Common myeloid progenitor, CD34-positive (primary cell): ENCODE results near the gene GBP4.

Experiments
- CTCF ChIA-PET: fragments of 350-600 bp; sonication (Branson Sonifier 250); formaldehyde crosslinking; loops from one replicate; lab custom pipeline; 2021; ENCODE audit warnings: antibody characterized with exemption; lab: Charles Lee
- POLR2A ChIA-PET: fragments of 350-600 bp; sonication (Branson Sonifier 250); formaldehyde crosslinking; loops from one replicate; lab custom pipeline; 2021; ENCODE audit warnings: antibody characterized with exemption; lab: Charles Lee
- DNase-seq, 3 donors: peaks; one replicate each; pipeline versions ENCODE4 v3.0.0 to v3.0.0-alpha.2; 2013
- H3K27ac ChIP-seq, 2 experiments: 1 replicate in 1 of 2; 2 replicates in 1 of 2; pipeline ENCODE4 v1.7.0; 2013; ENCODE audit warnings: inconsistent platforms in 2 of 2, low read length in 2 of 2, mild to moderate bottlenecking in 2 of 2, low read depth in 1 of 2, moderate library complexity in 1 of 2; ENCODE audit not compliant: severe bottlenecking in 2 of 2, insufficient read depth in 1 of 2, poor library complexity in 1 of 2
- H3K27me3 ChIP-seq, 5 experiments: replicated peaks in 2 of 5; 1 replicate in 3 of 5; 2 replicates in 2 of 5; pipeline versions ENCODE4 v1.6.1 to v1.7.0; 2013; ENCODE audit warnings: low read length in 4 of 5, mild to moderate bottlenecking in 2 of 5, moderate library complexity in 2 of 5, inconsistent platforms in 1 of 5; ENCODE audit not compliant: insufficient read depth in 5 of 5, control insufficient read depth in 4 of 5
- H3K36me3 ChIP-seq, 4 experiments: 1 replicate in 2 of 4; 2 replicates in 2 of 4; pipeline versions ENCODE4 v1.6.1 to v1.7.0; 2013; ENCODE audit warnings: low read length in 3 of 4, control low read depth in 1 of 4, mild to moderate bottlenecking in 1 of 4; ENCODE audit not compliant: control insufficient read depth in 4 of 4, insufficient read depth in 4 of 4
- H3K4me1 ChIP-seq, 4 experiments: 1 replicate in 3 of 4; 2 replicates in 1 of 4; pipeline versions ENCODE4 v1.6.1 to v1.7.1; 2013; ENCODE audit warnings: low read length in 3 of 4, mild to moderate bottlenecking in 3 of 4, control low read depth in 1 of 4, inconsistent platforms in 1 of 4, moderate library complexity in 1 of 4; ENCODE audit not compliant: control insufficient read depth in 4 of 4, insufficient read depth in 4 of 4; ENCODE audit errors: control extremely low read depth in 1 of 4
- H3K4me3 ChIP-seq, 7 experiments: 1 replicate in 4 of 7; 2 replicates in 3 of 7; pipeline versions ENCODE4 v1.5.1 to v1.7.0; 2013; ENCODE audit warnings: mild to moderate bottlenecking in 7 of 7, low read length in 6 of 7, moderate library complexity in 6 of 7, inconsistent platforms in 2 of 7, low read depth in 2 of 7, control low read depth in 1 of 7; ENCODE audit not compliant: insufficient read depth in 4 of 7, control insufficient read depth in 1 of 7; ENCODE audit errors: extremely low read depth in 1 of 7
- H3K9me3 ChIP-seq, 5 experiments: 1 replicate in 4 of 5; 2 replicates in 1 of 5; pipeline versions ENCODE4 v1.6.1 to v1.7.1; 2013; ENCODE audit warnings: low read length in 4 of 5, mild to moderate bottlenecking in 2 of 5, inconsistent platforms in 1 of 5, low read depth in 1 of 5, moderate library complexity in 1 of 5; ENCODE audit not compliant: control insufficient read depth in 4 of 5, insufficient read depth in 2 of 5; ENCODE audit errors: control extremely low read depth in 1 of 5
- WGBS: methylation state at CpG from one replicate; pipeline ENCODE4 v1.1.5; 2013; ENCODE audit not compliant: insufficient coverage; 5-methylcytosine and 5-hydroxymethylcytosine counted together

The GBP4 gene

GRCh38 chr1:89211035-89211634 lies 12.4 kb upstream of the GBP4 start:
- Histone ChIP-seq H3K9me3 (peaks cover 0 to 11% (median 2%) of the 10 kb centered on the region in 5 experiments), H3K27me3 (no peaks in the 10 kb centered on the region), H3K36me3 (peaks cover 0 to 4% (median 1%) of the 10 kb centered on the region in 4 experiments), H3K27ac (no peak overlapping the region), H3K4me1 (peaks cover 0 to 6% (median 0%) of the 10 kb centered on the region in 4 experiments), H3K4me3 (no peak overlapping the region)
- ChIA-PET POLR2A (no interaction called here), CTCF (interaction anchor here (1.2 kb wide), 1 partner anchor 9 kb away, joined by 3 read pairs; no protein-coding TSS in a partner anchor)
- WGBS, result 100% methylated on average over 1 of the region's 1 CpG
- no peak for DNase-seq

- Histone ChIP-seq H3K36me3 (peaks cover 0 to 6% (median 1%) of the 10 kb centered on the region in 4 experiments), H3K9me3 (peaks cover 4 to 26% (median 16%) of the 10 kb centered on the region in 5 experiments), H3K27ac (no peak overlapping the region), H3K4me3 (no peak overlapping the region), H3K4me1 (peaks cover 0 to 14% (median 3%) of the 10 kb centered on the region in 4 experiments), H3K27me3 (no peaks in the 10 kb centered on the region)
- DNase-seq, result peak in 2 of 3 donors; percentile 42 to 64
- 100% methylated on average over 2 of the region's 3 CpGs for WGBS
- ChIA-PET CTCF (interaction anchor here (1.4 kb wide), 1 partner anchor 18 kb away, joined by 3 read pairs; no protein-coding TSS in a partner anchor), POLR2A (no interaction called here)
Observed at GRCh38 chr1:89206373-89206772, 7.6 kb upstream of the GBP4 start.

- no peak for DNase-seq
- Histone ChIP-seq H3K9me3 (peaks cover 4 to 22% (median 10%) of the 10 kb centered on the region in 5 experiments), H3K4me3 (no peak overlapping the region), H3K36me3 (peaks cover 0 to 6% (median 1%) of the 10 kb centered on the region in 4 experiments), H3K4me1 (peaks cover 20 to 35% (median 22%) of the 10 kb centered on the region in 4 experiments), H3K27ac (no peak overlapping the region), H3K27me3 (no peaks in the 10 kb centered on the region)
- ChIA-PET POLR2A (interaction anchor here (0.7 kb wide), 1 partner anchor 18 kb away, joined by 3 read pairs; no protein-coding TSS in a partner anchor), CTCF (no interaction called here)
- 100% methylated on average over 1 of the region's 1 CpG for WGBS
Observed at GRCh38 chr1:89203166-89203565, 4.4 kb upstream of the GBP4 start.

GRCh38 chr1:89201106-89201794 lies 2.5 kb upstream of the GBP4 start:
- H3K36me3 ChIP-seq, result peaks cover 0 to 4% (median under 1%) of the 10 kb centered on the region in 4 experiments
- POLR2A ChIA-PET, result no interaction called here
- H3K27ac ChIP-seq, result peak overlapping the region; percentile 62 to 83
- peaks cover 1 to 19% (median 10%) of the 10 kb centered on the region in 5 experiments for H3K9me3 ChIP-seq
- peak overlapping the region in 3 of 7 experiments; percentile 6 to 63 (median 37) for H3K4me3 ChIP-seq
- H3K27me3 ChIP-seq, result no peaks in the 10 kb centered on the region
- H3K4me1 ChIP-seq, result peaks cover 26 to 42% (median 26%) of the 10 kb centered on the region in 4 experiments
- WGBS, result no CpG with 5 or more reads among the region's 4 CpGs
- peak in 1 of 3 donors; percentile 77 for DNase-seq
- CTCF ChIA-PET, result interaction anchor here (1.0 to 1.5 kb wide), 4 partner anchors 16 to 75 kb away, joined by 3 to 4 read pairs (median 3); no protein-coding TSS in a partner anchor

GRCh38 chr1:89200663-89201062 lies 1.9 kb upstream of the GBP4 start:
- Histone ChIP-seq H3K4me3 (peak overlapping the region in 3 of 7 experiments; percentile 6 to 100 (median 37)), H3K9me3 (peaks cover 1 to 18% (median 10%) of the 10 kb centered on the region in 5 experiments), H3K4me1 (peaks cover 26 to 48% (median 30%) of the 10 kb centered on the region in 4 experiments), H3K27me3 (no peaks in the 10 kb centered on the region), H3K36me3 (peaks cover 0 to 3% (median 0%) of the 10 kb centered on the region in 4 experiments), H3K27ac (peak overlapping the region; percentile 62 to 83)
- WGBS, result 0% methylated on average over 1 of the region's 2 CpGs
- CTCF ChIA-PET, result interaction anchor here (1.0 to 3.1 kb wide), 5 partner anchors 12 to 157 kb away, joined by 3 to 11 read pairs (median 4); partner anchors contain the start of gene GBP5
- DNase-seq, result peak; percentile 82 to 95 (median 89)
- POLR2A ChIA-PET, result interaction anchor here (0.9 kb wide), 1 partner anchor 80 kb away, joined by 4 read pairs; no protein-coding TSS in a partner anchor

- peak overlapping the region in 6 of 7 experiments; percentile 76 to 100 (median 93) for H3K4me3 ChIP-seq
- H3K27ac ChIP-seq, result peak overlapping the region; percentile 88 to 90
- peaks cover 0 to 8% (median 2%) of the 10 kb centered on the region in 4 experiments for H3K36me3 ChIP-seq
- ChIA-PET CTCF (interaction anchor here (1.0 to 3.1 kb wide), 5 partner anchors 13 to 158 kb away, joined by 3 to 11 read pairs (median 6); partner anchors contain the start of gene GBP5), POLR2A (interaction anchor here (1.1 kb wide), 1 partner anchor 73 kb away, joined by 4 read pairs; the partner anchor contains the start of gene GBP5)
- H3K4me1 ChIP-seq, result peaks cover 26 to 58% (median 35%) of the 10 kb centered on the region in 4 experiments
- DNase-seq, result peak in 1 of 3 donors; percentile 36
- H3K9me3 ChIP-seq, result peaks cover 0 to 7% (median 2%) of the 10 kb centered on the region in 5 experiments
- WGBS, result no CpG with 5 or more reads among the region's 1 CpG
- H3K27me3 ChIP-seq, result no peaks in the 10 kb centered on the region
Observed at GRCh38 chr1:89199525-89200031, 836 bp upstream of the GBP4 start.
